HG03354 (cell line): ENCODE data around the gene GP5.

Experiments used
- ATAC-seq: cut with Tn5 transposase; IDR thresholded peaks from one replicate; pipeline ENCODE4 v1.9.1; 2021; ENCODE audit warnings: mild to moderate bottlenecking; ENCODE audit not compliant: unreplicated experiment, poor library complexity, severe bottlenecking

Gene GP5

GRCh38 chr3:194354315-194354714, 44.8 kb downstream of the GP5 start:
- ATAC-seq: no peak

DNA sequence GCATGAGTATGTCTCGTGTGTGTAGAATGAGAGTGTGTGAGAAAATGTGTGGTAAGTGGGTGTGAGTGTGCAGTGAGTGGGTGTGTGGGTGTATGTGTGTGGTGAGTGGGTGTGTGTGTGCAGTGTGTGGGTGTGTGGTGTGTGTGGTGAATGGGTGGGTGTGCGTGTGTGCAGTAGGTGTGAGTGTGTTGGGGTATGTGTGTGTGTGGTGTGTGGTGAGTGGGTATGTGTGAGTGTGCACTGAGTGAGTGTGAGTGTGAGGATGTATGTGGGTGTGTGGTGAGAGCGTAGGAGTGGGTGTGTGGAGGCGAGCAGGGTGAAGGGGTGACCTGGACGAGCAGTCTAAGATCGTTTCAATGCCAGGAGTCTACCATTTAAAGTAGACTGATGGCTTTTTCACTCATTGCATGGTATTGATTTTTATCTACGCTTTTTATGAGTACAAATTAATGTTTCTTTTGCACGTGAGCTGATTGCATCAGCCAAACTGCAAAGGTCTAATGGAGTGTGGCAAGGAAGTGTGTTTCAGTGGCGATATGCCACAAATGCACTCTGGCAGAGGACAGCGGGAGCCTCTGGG, 46.3 kb downstream of the GP5 start:
- ATAC-seq: no peak

- no peak for ATAC-seq
Measured at GRCh38 chr3:194351952-194352536, 47.0 kb downstream of the GP5 start.

- ATAC-seq: no peak
Measured at GRCh38 chr3:194351080-194351672, 47.9 kb downstream of the GP5 start, which contains the start of gene CPN2. Gene CPN2, minus strand, starts transcription at chr3:194351328. Its CDS starts 8,626 bp downstream, at chr3:194342702.

- no peak for ATAC-seq
Measured at GRCh38 chr3:194350726-194351071, 48.4 kb downstream of the GP5 start.

- ATAC-seq: no peak
Measured at GRCh38 chr3:194348354-194348753, 50.7 kb downstream of the GP5 start.

DNA sequence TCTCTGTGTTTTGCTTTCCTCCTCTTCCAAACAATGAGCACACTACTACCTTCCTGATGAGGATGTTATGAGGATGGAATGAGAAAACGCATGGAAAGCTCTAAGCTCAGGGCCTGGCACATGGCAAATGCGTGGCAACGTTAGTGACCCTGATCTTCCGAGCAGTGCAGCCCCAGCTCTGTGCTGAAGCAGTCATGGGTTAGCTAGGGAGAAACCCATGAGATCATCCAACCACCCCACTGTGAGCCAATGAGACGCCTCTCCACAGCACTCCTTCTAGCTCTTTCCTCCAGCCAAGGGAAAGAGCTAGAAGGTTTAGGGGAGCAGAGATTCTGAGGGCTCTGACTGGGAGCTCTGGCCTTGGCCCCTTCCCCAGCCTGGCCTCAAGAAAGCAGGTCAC, 52.4 kb downstream of the GP5 start:
- no peak for ATAC-seq

DNA sequence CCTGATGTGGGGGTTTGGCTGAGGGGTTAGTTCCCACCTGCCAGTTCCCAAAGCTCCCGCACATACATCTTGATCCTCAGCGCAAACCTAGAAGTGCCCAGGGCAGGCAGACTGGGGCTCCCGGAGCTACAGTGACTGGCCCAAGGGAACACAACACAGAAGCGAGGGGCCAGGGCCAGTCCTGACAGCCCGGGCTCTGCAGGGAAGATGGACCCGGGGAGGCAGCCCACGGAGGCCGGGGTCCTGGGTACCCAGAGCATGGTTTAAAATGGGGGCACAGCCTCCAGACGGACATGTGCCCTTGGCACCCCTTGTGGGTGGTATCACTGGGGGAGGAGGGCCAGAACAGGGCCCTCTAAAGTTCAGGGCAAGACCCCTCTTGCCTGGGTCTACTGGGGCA, 53.0 kb downstream of the GP5 start:
- ATAC-seq: no peak
